Measurements from ENCODE around the gene LRRC45.
"Not testable (repeated sequence)": the region's sequence is repeated elsewhere in the genome, so short reads cannot be mapped to it uniquely, and the experiment has no call there.

Gene LRRC45

DNA sequence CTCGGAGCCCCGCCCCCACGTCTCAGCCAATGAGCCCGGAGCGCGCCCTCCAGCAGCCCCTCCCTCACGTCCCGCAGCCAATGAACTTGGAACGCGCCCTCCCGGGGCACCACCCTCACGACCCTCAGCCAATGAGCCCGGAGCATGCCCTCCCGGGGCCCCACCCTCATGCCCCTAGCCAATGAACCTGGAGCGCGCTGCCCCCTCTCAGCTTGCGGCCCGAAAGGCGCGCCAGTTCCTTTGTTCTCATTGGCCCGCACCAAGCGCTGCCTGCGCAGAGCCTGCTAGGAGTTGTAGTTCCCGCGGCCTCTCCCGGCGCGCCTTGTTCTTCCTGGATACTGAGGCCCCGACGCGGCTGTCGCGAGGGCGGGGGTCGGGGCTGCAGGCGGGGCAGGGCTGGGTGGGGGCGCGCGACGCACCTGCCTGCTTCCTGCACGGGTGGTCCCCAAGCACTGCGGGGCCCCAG is at the start of gene LRRC45:
Gene LRRC45, plus strand, starts transcription at position 325 of the 466 bp plus-strand sequence. CDS start 339 bp downstream, outside the sequence.
- DNase-seq (ENCODE audit: low read depth), result peak; percentile 100

GRCh38 chr17:81973432-81973831 is 49.7 kb upstream of the LRRC45 start:
- no peak for DNase-seq (ENCODE audit: low read depth)

- DNase-seq (ENCODE audit: low read depth), result no peak
Measured at GRCh38 chr17:81976332-81977210, 46.5 kb upstream of the LRRC45 start.

DNA sequence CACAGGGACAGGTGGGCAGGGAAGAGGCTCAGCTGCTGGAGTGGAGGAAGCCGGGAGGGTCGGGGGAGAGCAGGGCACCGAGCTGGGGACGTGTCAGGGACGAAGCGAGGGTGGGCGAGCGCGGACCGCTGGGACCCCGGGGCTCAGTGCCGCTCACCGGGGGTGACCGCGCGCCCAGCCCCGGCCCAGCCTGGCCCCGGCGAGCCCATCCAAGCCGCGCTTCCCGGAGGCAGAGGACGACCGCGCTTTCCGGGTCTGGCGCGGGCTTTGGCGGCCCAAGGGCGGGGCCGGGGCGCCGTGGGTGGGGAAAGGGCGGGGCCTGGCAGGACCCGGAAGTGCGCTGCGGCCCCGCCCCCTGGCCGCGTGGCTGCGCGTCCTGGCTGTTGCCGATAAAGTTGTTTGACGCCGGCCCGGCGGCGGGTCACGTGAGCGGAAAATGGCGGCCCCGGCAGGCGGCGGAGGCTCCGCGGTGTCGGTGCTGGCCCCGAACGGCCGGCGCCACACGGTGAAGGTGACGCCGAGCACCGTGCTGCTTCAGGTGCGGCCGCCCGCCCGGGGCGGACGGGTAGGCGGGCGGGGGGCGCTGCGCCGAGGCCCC is 45.8 kb upstream of the LRRC45 start, which contains the start of gene ASPSCR1:
Gene ASPSCR1, plus strand, starts transcription at position 419 of the 598 bp plus-strand sequence. Its CDS starts 18 bp downstream, at position 437.
- peak; percentile 82 for DNase-seq (ENCODE audit: low read depth)

DNA sequence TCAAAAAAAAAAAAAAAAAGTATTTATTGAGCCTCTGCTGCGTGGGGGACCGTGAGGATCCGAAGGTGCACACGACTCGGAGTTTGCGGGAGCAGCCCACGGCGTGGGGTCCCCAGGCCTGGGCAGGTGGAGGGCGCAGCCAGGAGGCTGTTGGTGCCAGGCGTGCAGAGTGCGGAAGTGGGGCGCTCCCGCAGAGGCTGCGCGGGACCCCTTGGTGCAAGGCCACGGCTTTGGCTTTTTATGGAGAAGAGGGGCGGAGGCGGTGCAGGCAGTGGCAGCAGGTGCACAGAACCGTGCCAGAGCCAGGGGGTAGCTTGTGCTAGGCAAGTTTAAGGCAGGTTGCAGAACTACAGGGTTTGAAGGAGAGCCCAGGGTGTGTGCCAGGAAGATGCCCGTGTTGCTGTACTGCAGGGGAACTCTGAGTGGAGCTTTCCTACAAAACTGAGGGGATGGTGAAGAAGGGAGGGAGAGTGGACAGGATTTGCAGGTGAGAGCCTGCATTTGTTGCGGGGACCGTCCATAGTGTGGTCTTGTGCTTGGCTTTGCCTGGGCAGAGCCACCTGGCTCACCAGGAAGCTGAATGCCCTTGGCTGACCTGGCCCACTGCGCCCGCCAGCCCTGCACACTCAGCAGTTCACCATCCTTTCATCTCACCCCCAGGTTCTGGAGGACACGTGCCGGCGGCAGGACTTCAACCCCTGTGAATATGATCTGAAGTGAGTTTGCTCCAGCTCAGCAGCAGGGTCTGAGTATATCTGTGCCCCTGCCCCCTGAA is 44.4 kb upstream of the LRRC45 start:
- no peak for DNase-seq (ENCODE audit: low read depth)

- no peak for DNase-seq (ENCODE audit: low read depth)
Measured at GRCh38 chr17:81980122-81980521, 43.0 kb upstream of the LRRC45 start.

- no peak for DNase-seq (ENCODE audit: low read depth)
Measured at GRCh38 chr17:81980707-81981343, 42.3 kb upstream of the LRRC45 start.

- not testable (repeated sequence) for DNase-seq (ENCODE audit: low read depth)
Measured at GRCh38 chr17:81981511-81981910, 41.6 kb upstream of the LRRC45 start.

- DNase-seq (ENCODE audit: low read depth), result no peak
Measured at GRCh38 chr17:81983011-81983638, 40.0 kb upstream of the LRRC45 start.

DNA sequence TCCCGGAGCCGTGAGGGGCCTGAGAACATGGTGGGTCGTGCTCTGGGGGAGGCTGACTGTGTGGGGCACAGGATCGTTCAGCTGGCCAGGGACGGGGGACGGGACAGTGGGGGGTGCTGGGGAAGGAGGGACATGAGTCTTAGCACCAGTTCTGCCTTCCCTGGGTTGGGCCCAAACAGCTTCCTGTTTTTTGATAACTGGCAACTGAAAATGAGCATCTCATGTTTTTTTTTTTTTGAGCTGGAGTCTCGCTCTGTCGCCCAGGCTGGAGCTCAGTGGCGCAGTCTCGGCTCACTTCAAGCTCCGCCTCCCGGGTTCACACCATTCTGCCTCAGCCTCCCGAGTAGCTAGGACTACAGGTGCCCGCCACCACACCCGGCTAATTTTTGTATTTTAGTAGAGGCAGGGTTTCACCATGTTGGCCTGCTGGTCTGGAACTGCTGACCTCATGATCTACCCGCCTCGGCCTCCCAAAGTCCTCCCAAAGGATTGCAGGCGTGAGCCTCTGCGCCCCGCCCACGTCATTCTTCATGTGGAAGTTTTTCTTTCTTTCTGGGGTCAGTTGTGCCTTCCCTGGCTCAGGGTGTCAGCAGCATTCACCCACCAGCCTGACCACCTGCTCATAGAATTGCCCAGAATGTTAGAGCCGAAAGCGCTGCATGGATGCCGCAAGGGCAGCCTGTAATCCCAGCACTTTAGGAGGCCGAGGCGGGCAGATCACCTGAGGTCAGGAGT is 39.3 kb upstream of the LRRC45 start:
- no peak for DNase-seq (ENCODE audit: low read depth)

DNA sequence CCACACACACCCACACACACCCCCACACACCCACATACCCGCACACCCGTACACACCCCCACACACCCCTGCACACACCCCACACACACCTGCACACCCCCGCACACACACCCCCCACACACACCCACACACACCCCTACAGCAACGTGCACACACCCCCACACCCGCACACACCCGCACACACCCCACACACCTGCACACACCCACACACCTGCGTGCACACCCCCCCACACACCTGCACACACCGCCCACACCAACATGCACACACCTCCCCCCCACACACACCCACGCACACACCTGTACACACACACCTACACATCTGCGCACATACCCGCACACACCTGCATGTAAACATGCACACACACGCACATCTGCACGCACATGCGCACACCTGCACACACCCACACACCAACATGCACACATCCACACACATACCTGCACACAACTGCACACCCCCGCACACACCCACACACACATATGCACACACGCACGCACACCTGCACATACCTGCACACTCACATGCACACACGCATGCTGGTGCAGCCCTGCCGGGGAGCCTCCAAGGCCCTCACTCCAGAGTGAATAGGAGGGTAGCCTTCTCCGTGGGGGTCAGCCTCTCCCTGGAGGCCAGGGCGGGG is 38.2 kb upstream of the LRRC45 start:
- no peak for DNase-seq (ENCODE audit: low read depth)

- DNase-seq (ENCODE audit: low read depth), result no peak
Measured at GRCh38 chr17:81986606-81987005, 36.5 kb upstream of the LRRC45 start.

- DNase-seq (ENCODE audit: low read depth), result no peak
Measured at GRCh38 chr17:81987161-81987770, 35.8 kb upstream of the LRRC45 start.

DNA sequence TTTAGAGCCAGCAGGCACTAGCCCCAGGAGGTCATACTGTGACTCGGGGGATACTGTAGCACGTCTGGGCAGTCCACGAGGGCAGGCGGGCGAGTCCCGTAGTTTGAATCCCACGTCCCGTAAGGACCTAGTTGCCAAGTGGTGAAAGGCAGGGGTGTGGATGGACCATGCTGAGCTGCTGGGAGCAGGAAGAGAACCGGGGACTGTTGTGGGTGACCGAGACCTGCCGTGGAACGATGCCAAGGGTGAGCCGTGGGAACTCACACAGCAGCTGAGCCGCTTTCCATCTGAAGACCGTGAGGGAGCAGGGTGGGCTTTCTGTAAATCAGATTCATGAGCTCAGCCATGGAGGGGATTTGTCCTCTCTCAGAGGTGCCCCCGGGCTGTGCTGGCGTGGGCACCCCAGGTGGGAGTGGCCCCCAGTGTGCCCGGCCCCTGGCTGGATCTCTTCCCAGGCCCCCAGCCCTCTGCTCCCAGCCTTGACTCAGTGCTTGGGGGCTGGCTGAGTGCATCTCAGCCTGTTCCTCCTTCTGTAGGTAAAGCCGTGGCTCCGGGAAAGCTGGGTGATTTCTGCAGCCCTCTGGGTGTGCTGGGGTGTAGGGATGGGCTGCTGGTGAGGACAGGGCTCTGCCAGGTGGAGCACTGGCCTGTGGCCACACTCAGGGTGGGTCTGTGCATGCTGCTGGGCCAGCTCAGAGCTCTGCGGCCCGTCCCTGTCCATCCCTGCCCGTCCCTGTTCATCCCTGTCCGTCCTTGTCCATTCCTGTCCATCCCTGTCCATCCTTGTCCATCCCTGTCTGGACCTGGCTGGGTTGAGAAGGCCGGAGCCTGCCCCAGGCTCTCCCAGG is 32.0 kb upstream of the LRRC45 start:
- DNase-seq (ENCODE audit: low read depth), result no peak

DNA sequence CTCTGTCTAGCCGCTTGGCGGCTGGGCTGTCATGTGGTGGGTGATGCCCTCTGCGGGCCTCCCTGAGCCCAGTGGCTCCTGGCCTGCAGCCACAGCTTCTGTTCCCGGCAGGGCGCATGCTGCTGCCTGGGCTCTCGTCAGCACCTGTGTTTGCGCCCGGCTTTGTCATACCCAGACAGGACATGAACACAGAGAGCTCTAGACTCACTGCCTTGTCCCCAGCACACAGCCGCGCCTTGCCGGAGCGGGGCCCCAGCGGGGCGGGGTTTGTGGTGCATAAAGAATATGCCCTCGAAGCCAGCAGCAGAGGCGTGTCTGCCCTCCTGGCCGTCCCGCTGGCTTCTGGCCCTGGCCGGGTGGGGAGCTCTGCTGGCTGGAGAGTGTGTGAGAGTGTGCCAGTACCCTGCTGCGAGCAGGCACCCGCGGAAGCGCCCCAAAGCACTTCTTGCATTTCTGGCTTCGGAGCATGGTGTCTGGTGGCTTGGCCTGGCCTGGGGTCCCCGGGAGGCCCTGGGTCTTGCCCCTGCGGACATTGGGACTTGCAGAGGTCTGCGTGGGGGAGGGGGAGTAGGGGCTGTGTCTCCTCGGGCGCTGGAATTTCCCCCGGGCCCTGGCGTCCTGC is 31.3 kb upstream of the LRRC45 start:
- no peak for DNase-seq (ENCODE audit: low read depth)

GRCh38 chr17:81992306-81993102 is 30.6 kb upstream of the LRRC45 start:
- DNase-seq (ENCODE audit: low read depth), result no peak

All from stimulated activated CD8-positive, alpha-beta memory T cell treated with anti-CD3 and anti-CD28 coated beads, Interleukin-4, amount 100 ng/mL, for 24 hours (primary cell).